ENCODE data around the gene ZNF530. TPM values are rescaled to one million over a fixed set of nuclear protein-coding genes. Genes with fewer than 3 reads are reported as not detected.

The ZNF530 gene
- total RNA-seq, 4 donors from 2014 or later, result 1.4 to 6.3 (median 4.0) TPM

- Histone ChIP-seq H3K27me3 (no peaks in the 10 kb centered on the region), H3K4me3 (peak within 1 kb of the TSS; percentile 66 to 88), H3K36me3 (peaks cover 0 to 51% of the 10 kb centered on the region in 2 donors), H3K27ac (peak within 1 kb of the TSS; percentile 70 to 91 (median 88)), H3K9me3 (peaks cover 0 to 49% (median 2%) of the 10 kb centered on the region in 3 donors), H3K4me1 (peaks cover 0 to 16% (median 5%) of the 10 kb centered on the region in 3 donors)
- TF ChIP-seq EP300 (IDR thresholded peaks at IDR 0.05) (no peak), CTCF (IDR thresholded peaks at IDR 0.05) (peak in 1 of 4 experiments; percentile 32), POLR2A (IDR thresholded peaks at IDR 0.05) (peak in 1 of 2 donors; percentile 22), POLR2AphosphoS5 (IDR thresholded peaks at IDR 0.05) (peak; percentile 77)
- ATAC-seq, result peak; percentile 100
- 0% methylated on average over 1 to 9 of the region's 59 CpGs for WGBS, 2 donors (ENCODE audit: low coverage in 1 of 2)
These were observed 33.5 kb downstream of the ZNF530 start, which contains the start of gene ZNF211 for GRCh38 chr19:57632987-57633831. TSS of gene ZNF211 (plus strand) at chr19:57633168. CDS start at chr19:57633347, 179 bp downstream.

DNA sequence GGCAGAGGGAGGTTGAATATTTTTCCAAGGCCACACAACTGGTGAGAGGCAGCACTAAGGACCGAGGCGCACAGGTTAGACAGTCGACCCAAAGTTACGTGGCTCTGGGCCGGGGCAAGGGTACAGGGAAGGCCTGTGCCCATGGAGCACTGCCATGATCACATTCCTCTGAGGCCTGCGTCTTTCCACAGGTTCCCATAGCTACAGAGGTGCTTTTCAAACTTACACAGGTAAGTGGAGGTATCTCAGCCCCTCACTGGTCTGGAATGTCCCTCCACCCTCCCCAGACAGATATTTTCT lies 34.1 kb downstream of the ZNF530 start:
- Histone ChIP-seq H3K4me3 (peak overlapping the region; percentile 66 to 88), H3K27me3 (no peaks in the 10 kb centered on the region), H3K36me3 (peaks cover 0 to 57% of the 10 kb centered on the region in 2 donors), H3K9me3 (peaks cover 0 to 49% (median 2%) of the 10 kb centered on the region in 3 donors), H3K27ac (peak overlapping the region in 3 of 4 donors; percentile 87 to 91 (median 89)), H3K4me1 (peaks cover 0 to 16% (median 5%) of the 10 kb centered on the region in 3 donors)
- TF ChIP-seq CTCF (IDR thresholded peaks at IDR 0.05), result no peak
- no peak for TF ChIP-seq POLR2A (IDR thresholded peaks at IDR 0.05)
- TF ChIP-seq EP300 (IDR thresholded peaks at IDR 0.05), result no peak
- no peak for TF ChIP-seq POLR2AphosphoS5 (IDR thresholded peaks at IDR 0.05)
- no peak for ATAC-seq
- WGBS, 2 donors (ENCODE audit: low coverage in 1 of 2), result 19% methylated on average over 3 of the region's 6 CpGs; no CpG with 5 or more reads in 1 of the 2 donors

DNA sequence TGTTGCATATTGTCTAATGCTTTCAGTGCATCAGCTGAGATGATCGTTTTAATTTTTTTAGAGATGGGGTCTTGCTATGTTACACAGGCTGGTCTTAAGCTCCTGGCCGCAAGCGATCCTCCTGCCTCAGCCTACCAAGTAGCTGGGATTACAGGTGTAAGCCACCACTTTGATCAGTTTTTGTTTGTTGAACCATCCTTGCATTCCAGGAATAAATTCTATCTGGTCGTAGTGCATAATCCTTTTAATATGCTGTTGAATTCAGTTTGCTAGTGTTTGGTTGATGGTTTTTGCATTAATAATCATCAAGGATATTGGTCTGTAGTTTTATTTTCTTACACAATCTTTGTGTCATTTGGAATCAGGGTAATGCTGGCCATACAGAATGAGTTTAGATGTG lies 37.7 kb downstream of the ZNF530 start:
- WGBS, 2 donors (ENCODE audit: low coverage in 1 of 2), result 93 to 94% methylated on average over 2 to 4 of the region's 4 CpGs
- Histone ChIP-seq H3K4me3 (no peak overlapping the region), H3K27me3 (no peaks in the 10 kb centered on the region), H3K4me1 (peaks cover 0 to 16% (median 5%) of the 10 kb centered on the region in 3 donors), H3K36me3 (peaks cover 8 to 81% of the 10 kb centered on the region in 2 donors), H3K27ac (no peak overlapping the region), H3K9me3 (peaks cover 0 to 76% (median 5%) of the 10 kb centered on the region in 3 donors)
- TF ChIP-seq EP300 (IDR thresholded peaks at IDR 0.05), result no peak
- TF ChIP-seq CTCF (IDR thresholded peaks at IDR 0.05), result no peak
- no peak for TF ChIP-seq POLR2A (IDR thresholded peaks at IDR 0.05)
- TF ChIP-seq POLR2AphosphoS5 (IDR thresholded peaks at IDR 0.05), result no peak
- no peak for ATAC-seq

GRCh38 chr19:57641715-57642234 lies 42.1 kb downstream of the ZNF530 start:
- no peak for TF ChIP-seq EP300 (IDR thresholded peaks at IDR 0.05)
- TF ChIP-seq POLR2AphosphoS5 (IDR thresholded peaks at IDR 0.05), result no peak
- no peak for TF ChIP-seq CTCF (IDR thresholded peaks at IDR 0.05)
- TF ChIP-seq POLR2A (IDR thresholded peaks at IDR 0.05), result no peak
- Histone ChIP-seq H3K36me3 (peaks cover 8 to 72% of the 10 kb centered on the region in 2 donors), H3K9me3 (peaks cover 0 to 75% (median 5%) of the 10 kb centered on the region in 3 donors), H3K27ac (no peak overlapping the region), H3K27me3 (no peaks in the 10 kb centered on the region), H3K4me1 (no peaks in the 10 kb centered on the region), H3K4me3 (no peak overlapping the region)
- WGBS, 2 donors (ENCODE audit: low coverage in 1 of 2), result 87 to 100% methylated on average over 2 to 3 of the region's 4 CpGs
- no peak for ATAC-seq

All from gastroesophageal sphincter (tissue), 4 donors.